Measurements from ENCODE around the gene SLC46A2. TPM values are rescaled to one million over a fixed set of nuclear protein-coding genes. Genes with fewer than 3 reads are reported as not detected.

SLC46A2 gene
- total RNA-seq, 1 experiment from 2014 or later, result not detected

DNA sequence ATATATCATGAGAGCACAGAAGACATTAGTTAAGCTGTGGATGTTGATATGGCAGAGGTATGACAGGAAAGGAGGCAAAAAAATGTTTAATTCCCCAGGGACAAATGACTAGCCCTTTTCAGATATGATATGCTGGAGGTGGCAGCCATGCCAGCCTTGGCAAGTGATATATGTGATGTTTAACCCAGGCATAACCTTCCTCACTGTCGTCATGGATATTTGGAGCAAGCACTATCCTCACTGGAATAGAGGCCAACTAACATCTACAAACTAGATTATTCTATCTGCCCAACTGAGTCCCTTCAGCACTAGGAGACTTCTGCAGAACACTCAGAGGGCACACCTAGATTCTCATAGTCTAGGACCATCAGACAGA lies 27.3 kb upstream of the SLC46A2 start:
- no peaks in the 10 kb centered on the region for H3K27me3 ChIP-seq (ENCODE audit: insufficient read depth, low read length)
- no peaks in the 10 kb centered on the region for H3K36me3 ChIP-seq (ENCODE audit: control insufficient read depth in 1 of 2, insufficient read depth in 2 of 2, low read length in 2 of 2)
- no peak overlapping the region for H3K27ac ChIP-seq (ENCODE audit: low read depth, low read length)
- RAD21 ChIA-PET (ENCODE audit: low non-redundant PET in 1 of 2, low total read pairs in 2 of 2, uncharacterized antibody in 2 of 2, unreplicated experiment in 2 of 2), result no interaction called here
- POLR2A ChIA-PET, result no interaction called here
- H3K4me3 ChIP-seq (replicated peaks in 1 of 2; ENCODE audit: low read depth in 1 of 2, low read length in 2 of 2), result no peak overlapping the region
- CTCF ChIA-PET, result interaction anchor here (1.2 to 2.3 kb wide), 2 partner anchors 15 to 195 kb away, joined by 4 to 10 read pairs; no protein-coding TSS in a partner anchor
- ATAC-seq (peak; percentile 15; the same call in 1 of the 2 replicates), DNase-seq (ENCODE audit: low read depth, low spot score) (no peak)
- TF ChIP-seq ELF1 (IDR thresholded peaks at IDR 0.05; ENCODE audit: borderline replicate concordance, low read depth), result no peak
- TF ChIP-seq, protein P1, sequence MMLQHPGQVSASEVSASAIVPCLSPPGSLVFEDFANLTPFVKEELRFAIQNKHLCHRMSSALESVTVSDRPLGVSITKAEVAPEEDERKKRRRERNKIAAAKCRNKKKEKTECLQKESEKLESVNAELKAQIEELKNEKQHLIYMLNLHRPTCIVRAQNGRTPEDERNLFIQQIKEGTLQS (IDR thresholded peaks at IDR 0.05), result 0 out of 2 replicates have a peak, but pooled peaks have one; percentile 7
- H2AFZ ChIP-seq (ENCODE audit: low read depth, low read length, poor library complexity, severe bottlenecking), result no peak overlapping the region
- H3K9me3 ChIP-seq (ENCODE audit: control insufficient read depth in 1 of 2, insufficient read depth in 1 of 2, low read depth in 1 of 2, low read length in 2 of 2), result no peaks in the 10 kb centered on the region
- H3K4me2 ChIP-seq (ENCODE audit: low read length), result peak overlapping the region; percentile 55
- H3K79me2 ChIP-seq (ENCODE audit: insufficient read depth, low read length), result no peaks in the 10 kb centered on the region
- H3K4me1 ChIP-seq (ENCODE audit: control insufficient read depth in 1 of 2, insufficient read depth in 2 of 2, low read length in 2 of 2), result peaks cover 0 to 16% of the 10 kb centered on the region in 2 experiments; a peak in 2 of 4 replicates
- no peak overlapping the region for H3K9ac ChIP-seq (ENCODE audit: low read length)
- intact Hi-C loops (cut with micrococcal nuclease), result no loop called here
- no TSS peak for BruUV-seq (replicated peaks)
- no peaks in the 10 kb centered on the region; the same call in 1 of the 2 replicates for H3K9me2 ChIP-seq (ENCODE audit: insufficient read depth)
- H4K20me1 ChIP-seq (ENCODE audit: insufficient read depth), result no peaks in the 10 kb centered on the region

DNA sequence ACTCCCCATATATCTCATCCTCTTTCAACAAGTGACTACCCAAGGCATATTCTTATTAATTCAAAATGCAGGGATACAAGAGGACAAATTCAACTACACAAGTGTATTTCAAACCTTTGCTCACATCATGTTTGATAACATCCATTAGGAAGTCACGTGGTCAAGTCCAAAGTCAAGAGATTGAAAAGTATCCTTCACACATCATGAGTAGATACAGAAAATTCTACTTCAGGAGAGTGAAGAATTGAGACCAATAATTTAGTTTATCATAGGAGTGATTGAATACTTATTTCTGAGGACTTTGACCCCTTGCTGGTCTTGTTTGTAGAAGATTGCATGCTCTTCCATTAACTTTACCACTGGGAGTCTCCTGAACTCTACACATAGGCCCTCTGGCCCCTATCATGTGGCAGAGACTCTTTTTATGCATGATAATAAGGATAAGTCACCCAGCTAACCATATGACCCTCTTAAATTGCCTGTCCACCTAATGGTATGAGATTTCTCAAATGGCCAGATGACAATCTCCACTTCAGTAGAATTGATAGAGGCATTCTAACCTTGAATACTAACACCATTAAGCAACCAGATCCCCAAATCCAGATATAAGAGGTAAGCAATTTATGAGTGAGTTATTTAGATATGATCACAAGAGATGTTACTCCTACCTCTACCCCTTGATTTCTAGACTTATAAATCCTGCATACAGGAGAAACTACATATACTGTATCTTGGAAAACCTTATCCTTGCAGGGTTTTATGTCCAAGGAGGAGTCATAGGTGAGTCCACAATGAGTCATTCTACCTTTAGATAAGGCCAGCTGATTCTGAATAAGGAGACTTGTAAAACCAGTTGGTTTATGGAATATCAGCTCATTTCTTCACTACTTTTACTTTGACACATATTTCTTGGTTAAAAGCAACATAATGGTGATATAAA lies 26.6 kb upstream of the SLC46A2 start:
- no peak overlapping the region for H3K27ac ChIP-seq (ENCODE audit: low read depth, low read length)
- CTCF ChIA-PET, result interaction anchor here (1.2 to 2.3 kb wide), 2 partner anchors 14 to 195 kb away, joined by 4 to 10 read pairs; no protein-coding TSS in a partner anchor

More for the DNA sequence above, 26.6 kb upstream of the SLC46A2 start:
- Histone ChIP-seq H3K4me3 (replicated peaks in 1 of 2; ENCODE audit: low read depth in 1 of 2, low read length in 2 of 2) (no peak overlapping the region), H3K9ac (ENCODE audit: low read length) (no peak overlapping the region), H3K36me3 (ENCODE audit: control insufficient read depth in 1 of 2, insufficient read depth in 2 of 2, low read length in 2 of 2) (no peaks in the 10 kb centered on the region), H2AFZ (ENCODE audit: low read depth, low read length, poor library complexity, severe bottlenecking) (no peak overlapping the region), H3K4me2 (ENCODE audit: low read length) (peak overlapping the region; percentile 55), H3K9me2 (ENCODE audit: insufficient read depth) (no peaks in the 10 kb centered on the region; the same call in 1 of the 2 replicates), H3K27me3 (ENCODE audit: insufficient read depth, low read length) (no peaks in the 10 kb centered on the region), H4K20me1 (ENCODE audit: insufficient read depth) (no peaks in the 10 kb centered on the region), H3K4me1 (ENCODE audit: control insufficient read depth in 1 of 2, insufficient read depth in 2 of 2, low read length in 2 of 2) (peaks cover 0 to 16% of the 10 kb centered on the region in 2 experiments; a peak in 2 of 4 replicates), H3K79me2 (ENCODE audit: insufficient read depth, low read length) (no peaks in the 10 kb centered on the region), H3K9me3 (ENCODE audit: control insufficient read depth in 1 of 2, insufficient read depth in 1 of 2, low read depth in 1 of 2, low read length in 2 of 2) (no peaks in the 10 kb centered on the region)
- intact Hi-C loops (cut with micrococcal nuclease), result no loop called here
- no TSS peak for BruUV-seq (replicated peaks)
- peak; percentile 27 for DNase-seq (ENCODE audit: low read depth, low spot score)
- TF ChIP-seq POLR2AphosphoS5 (IDR thresholded peaks at IDR 0.05; ENCODE audit: low read depth, low read length), result no peak
- peak; percentile 73 for TF ChIP-seq SP1 (IDR thresholded peaks at IDR 0.05; ENCODE audit: low read depth)
- TF ChIP-seq EZH2 (IDR thresholded peaks at IDR 0.05), result no peak
- no peak for TF ChIP-seq REST (IDR thresholded peaks at IDR 0.05; ENCODE audit: low read depth)
- no peak for TF ChIP-seq YY1 (IDR thresholded peaks at IDR 0.05; ENCODE audit: extremely low read depth, insufficient replicate concordance, low read depth, low read length)
- peak; percentile 92 for TF ChIP-seq JUND (IDR thresholded peaks at IDR 0.05)
- TF ChIP-seq EZH2phosphoT487 (IDR thresholded peaks at IDR 0.05; ENCODE audit: borderline replicate concordance), result no peak
- TF ChIP-seq, protein P1 (IDR thresholded peaks at IDR 0.05), result 0 out of 2 replicates have a peak, but pooled peaks have one; percentile 20
- no peak for TF ChIP-seq TCF7L2 (IDR thresholded peaks at IDR 0.05; ENCODE audit: borderline replicate concordance, extremely low read depth, insufficient read depth, insufficient read length)
- TF ChIP-seq SRF (IDR thresholded peaks at IDR 0.05; ENCODE audit: low read depth), result peak; percentile 77
- TF ChIP-seq FOSL1 (IDR thresholded peaks at IDR 0.05; ENCODE audit: low read depth), result peak; percentile 98
- TF ChIP-seq CEBPB (IDR thresholded peaks at IDR 0.05; ENCODE audit: low read depth), result peak; percentile 58; the same call in 1 of the 2 replicates
- TF ChIP-seq, protein P2, sequence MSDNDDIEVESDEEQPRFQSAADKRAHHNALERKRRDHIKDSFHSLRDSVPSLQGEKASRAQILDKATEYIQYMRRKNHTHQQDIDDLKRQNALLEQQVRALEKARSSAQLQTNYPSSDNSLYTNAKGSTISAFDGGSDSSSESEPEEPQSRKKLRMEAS (IDR thresholded peaks at IDR 0.05), result no peak
- peak; percentile 91 for TF ChIP-seq CBX3 (IDR thresholded peaks at IDR 0.05; ENCODE audit: low read depth)
- peak; percentile 61 for ATAC-seq
- POLR2A ChIA-PET, result no interaction called here
- RAD21 ChIA-PET (ENCODE audit: low non-redundant PET in 1 of 2, low total read pairs in 2 of 2, uncharacterized antibody in 2 of 2, unreplicated experiment in 2 of 2), result no interaction called here

Data from HCT116 (cell line).